ENCODE measurements around the gene TDP1.

GRCh38 chr14:90027842-90028241 lies 72.1 kb downstream of the TDP1 start:
- TF ChIP-seq CTCF (IDR thresholded peaks at IDR 0.05) (no peak), POLR2AphosphoS5 (IDR thresholded peaks at IDR 0.05) (no peak), EP300 (IDR thresholded peaks at IDR 0.05) (no peak), POLR2A (IDR thresholded peaks at IDR 0.05) (no peak)
